NCI-H1436 (cell line): ENCODE results near the gene RP2.

ENCODE experiments used
- DNase-seq: peaks from one replicate; lab custom pipeline; 2025; lab: John Stamatoyannopoulos, UW

The RP2 gene

DNA sequence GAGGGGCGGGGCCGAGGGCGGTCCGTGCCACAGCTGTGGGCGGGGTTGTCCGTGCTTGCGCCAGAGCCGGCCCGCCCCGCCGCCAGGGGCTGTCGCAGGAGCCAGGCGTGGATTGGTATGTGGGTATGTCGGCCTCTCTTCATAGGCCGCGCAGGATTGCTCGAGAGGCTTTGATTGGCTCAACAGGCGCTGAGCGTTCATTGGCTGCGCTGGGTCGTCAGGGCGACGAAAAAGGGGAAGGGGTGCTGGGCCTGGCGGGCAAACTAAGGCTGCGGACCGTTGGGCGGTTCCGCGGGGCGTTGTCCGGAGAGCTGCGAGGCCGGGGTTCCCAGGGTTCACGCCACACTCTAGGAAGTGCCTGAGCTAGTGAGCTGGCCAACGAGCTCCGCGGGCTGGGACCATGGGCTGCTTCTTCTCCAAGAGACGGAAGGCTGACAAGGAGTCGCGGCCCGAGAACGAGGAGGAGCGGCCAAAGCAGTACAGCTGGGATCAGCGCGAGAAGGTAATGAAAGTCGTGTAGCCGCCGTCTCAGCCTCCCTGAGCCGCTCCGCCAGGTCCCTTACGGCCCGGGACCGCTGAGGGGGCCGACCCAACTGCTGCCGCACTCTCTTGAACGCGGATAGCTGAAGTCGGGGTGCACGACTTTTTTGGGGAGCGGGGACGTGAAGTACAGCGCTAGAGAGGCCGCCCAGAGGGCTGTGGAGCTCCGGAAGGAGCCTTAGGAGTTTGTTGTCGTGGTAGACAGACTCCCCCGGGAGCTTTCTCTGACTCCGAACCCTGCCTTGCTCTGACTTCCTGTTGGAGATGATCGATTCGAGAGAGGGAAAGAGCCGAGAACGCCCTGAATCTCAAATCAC, at the start of gene RP2:
Gene RP2, plus strand, starts transcription at position 343 of the 857 bp plus-strand sequence. Its CDS starts 58 bp downstream, at position 401.
- DNase-seq: peak; percentile 87

- DNase-seq: no peak
Measured at GRCh38 chrX:46788902-46789301, 47.9 kb upstream of the RP2 start.

GRCh38 chrX:46791927-46792809, 44.7 kb upstream of the RP2 start:
- DNase-seq: no peak

GRCh38 chrX:46792810-46793188, 44.0 kb upstream of the RP2 start:
- no peak for DNase-seq

DNA sequence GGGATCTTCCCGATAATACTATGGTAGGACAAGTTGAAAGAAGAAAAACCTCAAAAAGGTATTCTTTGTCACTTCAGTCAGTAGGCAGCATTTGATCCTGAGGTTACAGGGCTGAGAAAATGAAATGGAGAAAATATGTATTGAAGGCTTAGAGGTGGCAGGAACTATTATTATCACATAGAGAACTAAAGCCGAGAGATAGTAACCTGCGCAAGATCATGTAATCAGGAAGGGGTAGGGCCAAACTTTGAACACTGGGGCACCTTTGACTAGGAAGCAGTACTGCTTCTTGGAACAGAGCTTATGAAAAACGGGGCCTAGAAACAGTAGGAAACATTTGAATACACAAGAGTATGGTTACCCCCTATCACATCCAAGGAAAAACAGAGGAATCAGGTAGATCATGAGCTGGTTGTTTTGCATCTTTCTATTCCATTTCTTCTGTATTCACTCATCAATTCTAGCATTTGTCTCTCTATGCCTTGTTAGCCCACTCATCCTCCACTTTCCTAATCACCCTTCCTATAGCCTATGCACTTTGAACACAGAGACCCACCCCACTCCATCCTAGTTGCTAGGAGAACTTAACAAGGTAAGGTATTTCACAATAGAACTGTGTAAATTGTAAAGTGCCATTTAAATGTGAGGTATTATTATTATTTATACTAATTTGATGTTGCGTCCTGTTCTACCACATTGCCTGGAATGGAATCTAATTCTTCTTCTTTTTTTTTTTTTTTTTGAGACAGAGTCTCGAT, 43.3 kb upstream of the RP2 start:
- DNase-seq: no peak

GRCh38 chrX:46796574-46797191, 40.2 kb upstream of the RP2 start:
- DNase-seq: peak; percentile 36

GRCh38 chrX:46803140-46803539, 33.7 kb upstream of the RP2 start:
- no peak for DNase-seq

DNA sequence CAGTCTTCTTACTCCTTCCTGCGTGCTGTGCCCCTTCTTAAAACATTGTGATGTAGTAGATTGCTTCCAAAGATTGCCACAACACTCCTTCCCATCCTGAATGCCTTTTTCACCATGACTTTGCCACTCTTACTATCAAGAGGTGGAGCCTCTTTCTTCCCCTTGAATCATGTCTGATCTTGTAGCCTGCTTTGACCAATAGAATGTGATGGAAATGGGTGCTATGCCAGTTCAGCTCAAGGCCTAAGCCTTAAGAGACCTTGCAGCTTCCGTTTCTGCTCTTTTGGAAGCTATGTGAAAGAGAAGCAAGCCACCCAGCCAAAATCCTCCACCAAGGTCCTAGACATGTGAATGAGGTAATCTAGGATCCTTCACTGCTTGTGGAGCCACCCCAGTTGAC, 31.6 kb upstream of the RP2 start:
- DNase-seq: no peak

GRCh38 chrX:46811121-46811520, 25.7 kb upstream of the RP2 start:
- DNase-seq: no peak

DNA sequence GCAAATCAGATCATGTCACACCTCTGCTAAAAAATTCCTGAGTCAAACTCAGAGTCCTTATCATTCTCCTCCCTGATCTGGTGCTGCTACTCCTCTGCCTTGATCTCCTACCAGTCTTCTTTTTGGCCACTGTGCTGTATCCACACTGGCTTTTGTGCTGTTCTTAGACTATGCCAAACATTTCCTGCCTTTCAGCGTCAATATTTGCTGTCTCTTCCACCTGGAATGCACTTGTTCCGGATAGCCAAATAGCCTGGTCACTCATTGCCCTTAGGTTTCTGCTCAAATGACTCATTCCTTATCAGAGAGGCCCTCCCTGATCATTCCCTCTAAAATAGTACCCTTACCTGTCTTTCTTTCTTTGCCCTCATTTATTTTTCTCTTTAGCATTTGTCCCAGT, 24.4 kb upstream of the RP2 start:
- no peak for DNase-seq

DNA sequence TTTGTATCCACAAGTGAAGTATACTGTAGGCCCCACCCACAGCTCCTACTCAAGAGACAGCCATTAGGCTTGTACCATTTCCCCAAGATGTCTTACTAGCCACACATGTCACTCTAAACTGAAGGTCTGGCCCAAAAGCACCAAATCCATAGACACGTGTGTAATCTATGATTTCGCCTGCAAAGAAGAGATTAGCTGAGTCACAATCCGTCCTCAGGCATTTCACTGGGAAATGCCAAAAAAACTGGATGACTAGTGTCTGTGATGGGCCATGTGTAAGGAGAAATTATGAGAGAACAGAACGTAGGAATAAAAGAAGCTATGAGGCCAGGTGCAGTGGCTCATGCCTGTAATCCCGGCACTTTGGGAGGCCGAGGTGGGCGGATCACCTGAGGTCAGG, 21.9 kb upstream of the RP2 start:
- no peak for DNase-seq

DNA sequence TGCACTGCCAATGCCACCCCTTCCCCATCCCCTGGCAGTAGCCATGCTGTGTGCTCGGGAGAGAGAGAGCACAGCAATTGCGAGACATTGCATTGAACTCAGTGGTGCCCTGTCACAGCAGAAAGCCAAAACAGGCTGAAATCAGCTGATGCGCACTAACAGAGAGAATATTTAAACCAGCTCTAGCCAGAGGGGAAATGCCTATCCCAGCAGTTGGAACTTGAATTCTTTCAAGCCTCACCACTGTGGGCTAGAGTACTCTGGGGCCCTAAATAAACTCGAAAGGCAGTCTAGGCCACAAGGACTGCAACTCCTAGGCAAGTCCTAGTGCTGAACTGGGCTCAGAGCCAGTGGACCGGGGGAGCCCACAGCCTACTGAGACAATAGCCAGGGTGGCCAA, 17.7 kb upstream of the RP2 start:
- DNase-seq: no peak

- no peak for DNase-seq
Measured at GRCh38 chrX:46820391-46821100, 16.3 kb upstream of the RP2 start.

DNA sequence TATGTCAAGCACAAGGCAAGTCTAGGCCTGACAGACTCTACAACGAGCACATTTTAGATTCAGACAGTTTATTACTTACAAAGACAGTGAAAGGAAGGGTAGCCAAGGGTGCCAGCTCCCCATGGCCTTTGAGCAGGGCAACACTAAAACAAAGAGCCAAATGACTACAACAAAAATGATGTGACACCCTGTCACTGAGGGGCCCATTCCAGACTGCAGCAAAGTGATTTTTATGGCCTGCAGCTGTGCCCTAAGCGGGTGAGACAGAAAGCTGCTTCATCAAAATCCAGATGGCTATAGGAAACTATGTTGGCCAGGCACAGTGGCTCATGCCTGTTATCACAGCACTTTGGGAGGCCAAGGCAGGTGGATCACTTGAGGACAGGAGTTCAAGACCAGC, 13.4 kb upstream of the RP2 start:
- DNase-seq: no peak

DNA sequence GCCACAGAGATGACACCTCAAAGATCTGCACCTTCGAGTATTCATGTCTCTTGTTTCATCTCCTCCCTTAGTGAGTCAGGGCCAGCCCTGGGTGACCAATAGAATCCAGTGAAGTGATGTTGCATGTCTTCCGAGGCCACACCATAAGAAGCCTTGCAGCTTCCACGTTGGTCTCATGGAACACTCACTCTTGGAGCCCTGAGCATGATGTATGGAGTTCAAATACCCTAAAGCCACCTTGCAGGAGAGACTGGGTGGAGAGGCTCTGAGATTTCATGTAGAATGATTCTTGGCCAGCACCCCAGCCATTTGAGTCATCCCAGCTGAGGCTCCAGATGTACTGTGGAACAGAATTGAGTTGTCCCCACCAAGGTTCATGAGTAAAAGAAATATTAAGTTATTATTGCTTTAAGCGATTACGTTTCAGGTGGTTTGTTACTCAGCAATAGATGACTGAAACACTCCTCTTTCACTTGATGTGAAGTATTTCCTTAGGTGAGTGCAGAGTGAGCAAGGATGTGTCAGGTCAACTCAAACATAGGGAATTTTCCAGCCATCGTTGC, 5.0 kb upstream of the RP2 start:
- no peak for DNase-seq

- DNase-seq: no peak
Measured at GRCh38 chrX:46837558-46838485, 979 bp downstream of the RP2 start.

GRCh38 chrX:46838486-46838870, 1.6 kb downstream of the RP2 start:
- DNase-seq: no peak

DNA sequence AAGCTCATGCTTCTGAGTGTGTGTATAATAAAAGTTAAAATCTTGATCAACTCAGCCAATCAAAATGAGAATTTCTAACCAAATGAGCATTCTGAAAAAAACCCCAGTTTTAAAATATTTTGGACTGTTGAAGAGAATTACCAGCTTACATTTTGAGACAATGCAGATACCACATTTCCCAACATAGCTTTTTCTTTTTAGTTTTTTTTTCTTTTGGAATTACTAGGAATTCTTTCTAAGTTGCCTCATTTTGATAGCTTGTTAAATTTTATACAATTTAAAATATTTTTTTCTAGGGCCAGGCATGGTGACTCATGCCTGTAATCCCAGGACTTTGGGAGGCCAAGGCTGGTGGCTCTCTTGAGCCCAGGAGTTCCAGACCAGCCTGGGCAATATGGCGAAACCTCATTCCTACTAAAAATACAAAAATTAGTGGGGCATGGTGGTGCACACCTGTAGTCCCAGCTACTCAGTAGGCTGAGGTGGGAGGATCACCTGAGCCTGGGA, 2.2 kb downstream of the RP2 start:
- DNase-seq: no peak

- no peak for DNase-seq
Measured at GRCh38 chrX:46840946-46841345, 4.1 kb downstream of the RP2 start.

DNA sequence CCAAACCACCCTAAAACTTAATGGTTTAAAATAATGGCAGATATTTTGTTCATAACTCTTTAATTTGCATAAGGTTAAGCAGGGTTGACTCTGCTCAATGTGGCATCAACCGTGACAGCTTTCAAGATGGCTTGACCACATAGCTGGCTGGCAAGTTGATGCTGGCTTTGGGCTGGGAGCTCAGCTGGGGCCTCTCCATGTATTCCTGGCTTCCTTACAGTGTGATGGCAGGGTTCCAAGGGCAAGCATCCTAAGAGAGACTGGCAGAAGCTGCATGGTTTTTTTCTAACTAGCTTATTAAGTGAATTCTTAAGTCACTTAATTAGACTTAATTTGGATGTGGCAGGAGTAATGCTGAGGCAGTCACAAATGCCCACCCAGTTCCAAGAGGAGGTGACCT, 4.5 kb downstream of the RP2 start:
- DNase-seq: no peak
